Uterus (tissue), 4 donors: ENCODE results near the gene PIGN. TPM values are rescaled to one million over a fixed set of nuclear protein-coding genes. Genes with fewer than 3 reads are reported as not detected.

Experiments
- DNase-seq, 2 donors: peaks; one replicate each; pipeline ENCODE4 v3.0.0-alpha.2; 2019 to 2020
- H3K27ac ChIP-seq, 2 donors: fragments of 200-600 bp; sonication (generic); 1 replicate in 1 of 2; 2 replicates in 1 of 2; pipeline ENCODE4 v1.5.1; 2016 to 2018
- H3K27me3 ChIP-seq, 2 donors: fragments of 200-600 bp; sonication (generic); one replicate each; pipeline ENCODE4 v1.5.1; 2018 to 2019; ENCODE audit warnings: control low read depth in 1 of 2
- H3K36me3 ChIP-seq, 2 donors: fragments of 200-600 bp; sonication (generic); one replicate each; pipeline ENCODE4 v1.5.1; 2019; ENCODE audit warnings: control low read depth in 1 of 2
- H3K4me1 ChIP-seq, 2 donors: fragments of 200-600 bp; sonication (generic); one replicate each; pipeline ENCODE4 v1.5.1; 2018 to 2019; ENCODE audit warnings: control low read depth in 1 of 2
- H3K4me3 ChIP-seq, 2 donors: fragments of 200-600 bp; sonication (generic); 1 replicate in 1 of 2; 2 replicates in 1 of 2; pipeline ENCODE4 v1.5.1; 2018 to 2019; ENCODE audit warnings: mild to moderate bottlenecking in 1 of 2
- H3K9me3 ChIP-seq, 2 donors: fragments of 200-600 bp; sonication (generic); one replicate each; pipeline ENCODE4 v1.5.1; 2019; ENCODE audit warnings: control low read depth in 1 of 2
- CTCF ChIP-seq, 4 experiments: fragments of 200-600 bp in 2 of 4; fragments of 450-650 bp in 2 of 4; sonication (generic) in 2 of 4; IDR thresholded peaks; one replicate each; pipeline ENCODE4 v1.5.1; 2016 to 2019; ENCODE audit warnings: antibody characterized with exemption in 4 of 4, mild to moderate bottlenecking in 2 of 4, moderate library complexity in 1 of 4
- POLR2A ChIP-seq, 2 donors: fragments of 450-650 bp; IDR thresholded peaks; one replicate each; pipeline ENCODE4 v1.6.1; 2016; ENCODE audit warnings: antibody characterized with exemption in 2 of 2, mild to moderate bottlenecking in 1 of 2, moderate library complexity in 1 of 2
- intact Hi-C: fragments of 100-400 bp; cut with DNase I; formaldehyde crosslinking; loops from one replicate; pipeline ENCODE4 v1.15.1; 2023; ENCODE audit warnings: low total_unique reads
- total RNA-seq, 4 donors: library from RNA; depleted of rRNA in 3 of 4; stranded (reverse); fragments of >200 nt in 3 of 4; gene quantifications; one replicate each; pipeline versions ENCODE4 v1.1.0 to v1.2.4, GENCODE V29; 2014 to 2023
- donor health status: DM: yes; HTN: yes; CAD: no.

Gene PIGN
- total RNA-seq, result 10 to 100 TPM; 11.5 to 86.7 (median 30.2) TPM

- Histone ChIP-seq H3K27ac (peak within 1 kb of the TSS; percentile 61 to 77), H3K9me3 (no peaks in the 10 kb centered on the region), H3K4me3 (peak within 1 kb of the TSS; percentile 93 to 94), H3K27me3 (no peaks in the 10 kb centered on the region), H3K4me1 (peaks cover 0 to 9% of the 10 kb centered on the region in 2 donors), H3K36me3 (no peaks in the 10 kb centered on the region)
- TF ChIP-seq CTCF (IDR thresholded peaks at IDR 0.05) (no peak), POLR2A (IDR thresholded peaks at IDR 0.05) (peak; percentile 45 to 64)
- intact Hi-C loops, result no loop called here
- DNase-seq, result peak; percentile 93 to 97
Observed at GRCh38 chr18:62186774-62187542, at the start of gene PIGN, which contains the start of gene RELCH. PIGN (minus strand) TSS chr18:62187056; CDS start chr18:62161353, 25,703 bp downstream. RELCH (plus strand) TSS chr18:62187255; CDS start chr18:62187506, 251 bp downstream.

- Histone ChIP-seq H3K4me1 (no peaks in the 10 kb centered on the region), H3K27me3 (no peaks in the 10 kb centered on the region), H3K9me3 (no peaks in the 10 kb centered on the region), H3K27ac (no peak overlapping the region), H3K36me3 (no peaks in the 10 kb centered on the region), H3K4me3 (no peak overlapping the region)
- intact Hi-C loops, result no loop called here
- no peak for DNase-seq
- TF ChIP-seq CTCF (IDR thresholded peaks at IDR 0.05) (no peak), POLR2A (IDR thresholded peaks at IDR 0.05) (no peak)
Observed at GRCh38 chr18:62236252-62236651, 49.4 kb upstream of the PIGN start.

- Histone ChIP-seq H3K27ac (no peak overlapping the region), H3K4me1 (no peaks in the 10 kb centered on the region), H3K9me3 (no peaks in the 10 kb centered on the region), H3K36me3 (no peaks in the 10 kb centered on the region), H3K27me3 (no peaks in the 10 kb centered on the region), H3K4me3 (no peak overlapping the region)
- intact Hi-C loops, result no loop called here
- DNase-seq, result no peak
- TF ChIP-seq CTCF (IDR thresholded peaks at IDR 0.05) (no peak), POLR2A (IDR thresholded peaks at IDR 0.05) (no peak)
Observed at GRCh38 chr18:62226047-62226446, 39.2 kb upstream of the PIGN start.

- Histone ChIP-seq H3K9me3 (no peaks in the 10 kb centered on the region), H3K36me3 (no peaks in the 10 kb centered on the region)
- intact Hi-C loops, result no loop called here
Observed at GRCh38 chr18:62224229-62224628, 37.4 kb upstream of the PIGN start.

More at GRCh38 chr18:62224229-62224628, 37.4 kb upstream of the PIGN start:
- Histone ChIP-seq H3K4me3 (no peak overlapping the region), H3K27ac (no peak overlapping the region), H3K4me1 (no peaks in the 10 kb centered on the region), H3K27me3 (no peaks in the 10 kb centered on the region)
- no peak for TF ChIP-seq CTCF (IDR thresholded peaks at IDR 0.05)
- TF ChIP-seq POLR2A (IDR thresholded peaks at IDR 0.05), result no peak
- no peak for DNase-seq
